ENCODE measurements around the gene KCNQ1. TPM values are rescaled to one million over a fixed set of nuclear protein-coding genes. Genes with fewer than 3 reads are reported as not detected.

Gene KCNQ1
- total RNA-seq, 5 donors from 2014 or later (not counting 1 experiment from before 2014, with no cell fraction given), result 20.9 to 32.9 (median 24.0) TPM

DNA sequence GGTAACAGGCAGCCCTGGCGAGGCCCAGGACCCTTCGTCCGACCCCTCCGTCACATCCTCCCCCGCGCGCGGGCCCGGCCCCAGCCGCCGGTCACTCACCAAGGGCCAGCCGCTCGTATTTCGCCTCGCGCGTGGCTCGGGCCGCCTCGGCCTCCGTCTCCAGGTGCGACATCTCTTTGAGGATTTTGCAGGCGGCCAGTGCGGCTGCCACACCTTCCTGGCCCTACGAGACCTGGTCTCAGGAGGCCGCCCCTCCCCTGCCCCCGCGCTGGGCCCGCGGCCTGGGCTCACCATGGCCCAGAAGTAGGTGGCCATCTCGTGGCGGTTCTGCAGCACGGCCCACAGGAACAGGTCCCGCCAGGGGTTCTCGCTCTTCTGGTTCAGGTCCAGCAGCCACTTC, 30.2 kb upstream of the KCNQ1 start:
- Histone ChIP-seq H3K27ac (ENCODE audit: low read length) (no peak overlapping the region), H3K27me3 (replicated peaks in 1 of 2; ENCODE audit: control insufficient read depth in 2 of 2, extremely low read depth in 1 of 2, insufficient read depth in 2 of 2, low read length in 1 of 2) (peaks cover 0 to 4% of the 10 kb centered on the region in 2 experiments), H3K4me3 (ENCODE audit: control insufficient read depth in 1 of 2, extremely low read depth in 1 of 2, low read length in 1 of 2) (no peak overlapping the region), H3K4me1 (ENCODE audit: control insufficient read depth in 1 of 2, extremely low read depth in 1 of 2, insufficient read depth in 2 of 2, low read length in 2 of 2) (peaks cover 0 to 3% of the 10 kb centered on the region in 2 experiments), H3K9me3 (no peaks in the 10 kb centered on the region), H3K36me3 (ENCODE audit: control insufficient read depth in 2 of 2, extremely low read depth in 1 of 2, insufficient read depth in 1 of 2, low read length in 1 of 2) (no peaks in the 10 kb centered on the region)
- WGBS (ENCODE audit: insufficient coverage), result 87% methylated on average over 32 of the region's 35 CpGs
- no peak for DNase-seq
- POLR2A ChIA-PET, result no interaction called here
- Mint-ChIP-seq H3K4me1 (peaks cover 0 to under 1% (median 0%) of the 10 kb centered on the region in 3 donors), H3K9me3 (no peaks in the 10 kb centered on the region), H3K4me3 (no peak overlapping the region), H3K27me3 (no peaks in the 10 kb centered on the region), H3K27ac (no peak overlapping the region), H3K36me3 (no peaks in the 10 kb centered on the region)
- ATAC-seq (replicated peaks in 1 of 4), result no peak
- CTCF ChIA-PET, result no interaction called here

DNA sequence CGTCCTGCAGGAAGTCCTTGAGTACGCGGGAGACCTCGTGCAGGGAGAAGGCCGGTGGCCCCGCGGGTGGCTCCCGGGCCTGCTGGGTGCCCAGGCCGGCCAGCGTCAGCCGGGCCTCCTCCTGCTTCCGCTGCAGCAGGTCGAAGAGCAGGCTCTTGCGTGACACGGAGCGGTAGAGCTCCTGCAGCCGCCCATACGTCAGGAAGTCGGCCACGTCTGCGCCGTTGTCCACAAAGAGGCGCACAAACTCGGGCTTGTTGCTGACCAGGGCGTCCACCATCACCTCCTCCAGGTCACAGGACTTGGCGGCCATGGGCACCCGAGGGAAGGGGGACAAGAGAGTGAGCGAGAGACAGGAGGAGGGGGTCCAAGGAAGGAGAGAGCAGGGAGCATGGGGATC, 29.6 kb upstream of the KCNQ1 start:
- no peaks in the 10 kb centered on the region for H3K9me3 Mint-ChIP-seq
- Histone ChIP-seq H3K36me3 (ENCODE audit: control insufficient read depth in 2 of 2, extremely low read depth in 1 of 2, insufficient read depth in 1 of 2, low read length in 1 of 2) (no peaks in the 10 kb centered on the region), H3K4me1 (ENCODE audit: control insufficient read depth in 1 of 2, extremely low read depth in 1 of 2, insufficient read depth in 2 of 2, low read length in 2 of 2) (peaks cover 0 to 9% of the 10 kb centered on the region in 2 experiments), H3K27me3 (replicated peaks in 1 of 2; ENCODE audit: control insufficient read depth in 2 of 2, extremely low read depth in 1 of 2, insufficient read depth in 2 of 2, low read length in 1 of 2) (peaks cover 0 to 4% of the 10 kb centered on the region in 2 experiments), H3K4me3 (ENCODE audit: control insufficient read depth in 1 of 2, extremely low read depth in 1 of 2, low read length in 1 of 2) (no peak overlapping the region), H3K27ac (ENCODE audit: low read length) (no peak overlapping the region), H3K9me3 (no peaks in the 10 kb centered on the region)
- ATAC-seq (replicated peaks in 1 of 4), result no peak
- no peak overlapping the region for H3K4me3 Mint-ChIP-seq
- H3K36me3 Mint-ChIP-seq, result no peaks in the 10 kb centered on the region
- H3K27me3 Mint-ChIP-seq, result no peaks in the 10 kb centered on the region
- H3K4me1 Mint-ChIP-seq, result peaks cover 0 to 2% (median 2%) of the 10 kb centered on the region in 3 donors
- H3K27ac Mint-ChIP-seq, result no peak overlapping the region
- DNase-seq, result no peak
- ChIA-PET POLR2A (no interaction called here), CTCF (interaction anchor here in 1 of 2 donors (1.1 kb wide), 1 partner anchor 229 kb away, joined by 3 read pairs; no protein-coding TSS in a partner anchor)
- WGBS (ENCODE audit: insufficient coverage), result 91% methylated on average over 16 of the region's 28 CpGs

DNA sequence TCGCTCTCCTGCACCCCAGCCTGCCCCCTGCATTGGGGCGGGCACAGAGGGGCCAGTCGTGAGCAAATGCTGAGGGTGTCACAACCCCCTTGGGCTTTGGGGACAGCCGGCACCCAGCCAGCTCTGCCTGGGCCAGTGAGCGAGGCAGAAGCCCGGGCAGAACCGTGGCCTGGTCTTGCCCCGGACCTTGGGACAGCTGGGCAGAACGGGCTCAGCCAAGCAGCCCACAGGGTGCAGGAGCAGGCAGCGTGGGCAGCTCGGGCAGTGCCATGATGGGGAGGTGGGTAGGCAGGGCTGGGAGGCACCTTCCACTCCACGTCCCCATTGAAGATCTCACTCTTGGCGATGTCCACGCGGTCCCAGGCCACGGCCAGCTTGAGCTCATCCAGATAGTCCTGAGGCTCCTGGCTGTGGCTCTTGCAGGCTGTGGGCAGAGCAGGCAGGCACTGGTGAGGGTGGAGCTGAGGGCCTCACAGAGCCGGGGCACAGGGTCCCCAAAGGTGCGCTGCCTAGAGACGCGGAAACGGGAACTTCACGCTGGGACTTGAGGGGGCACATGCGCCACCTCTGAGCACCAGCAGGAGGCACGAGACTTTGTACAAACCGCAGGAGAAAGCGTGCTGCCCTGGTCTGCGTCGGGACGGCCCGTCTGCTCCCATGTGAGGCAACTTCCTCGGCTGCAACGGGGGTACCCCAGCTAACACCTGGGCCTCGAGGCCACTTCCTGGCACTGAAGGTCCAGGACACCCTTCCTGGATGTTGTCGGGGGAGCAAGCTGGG, 29.0 kb upstream of the KCNQ1 start:
- WGBS (ENCODE audit: insufficient coverage), result 78% methylated on average over 34 of the region's 34 CpGs
- H3K4me3 Mint-ChIP-seq, result no peak overlapping the region
- H3K27ac Mint-ChIP-seq, result no peak overlapping the region
- no peak overlapping the region for H3K27ac ChIP-seq (ENCODE audit: low read length)
- H3K27me3 ChIP-seq (replicated peaks in 1 of 2; ENCODE audit: control insufficient read depth in 2 of 2, extremely low read depth in 1 of 2, insufficient read depth in 2 of 2, low read length in 1 of 2), result peaks cover 0 to 10% of the 10 kb centered on the region in 2 experiments
- CTCF ChIA-PET, result interaction anchor here in 1 of 2 donors (1.1 kb wide), 1 partner anchor 229 kb away, joined by 3 read pairs; no protein-coding TSS in a partner anchor
- no peaks in the 10 kb centered on the region for H3K9me3 ChIP-seq
- ATAC-seq (replicated peaks in 1 of 4), result no peak
- H3K36me3 Mint-ChIP-seq, result no peaks in the 10 kb centered on the region
- POLR2A ChIA-PET, result no interaction called here
- H3K4me3 ChIP-seq (ENCODE audit: control insufficient read depth in 1 of 2, extremely low read depth in 1 of 2, low read length in 1 of 2), result no peak overlapping the region
- DNase-seq, result no peak
- no peaks in the 10 kb centered on the region for H3K36me3 ChIP-seq (ENCODE audit: control insufficient read depth in 2 of 2, extremely low read depth in 1 of 2, insufficient read depth in 1 of 2, low read length in 1 of 2)
- no peaks in the 10 kb centered on the region for H3K27me3 Mint-ChIP-seq
- H3K9me3 Mint-ChIP-seq, result no peaks in the 10 kb centered on the region
- H3K4me1 Mint-ChIP-seq, result peaks cover 0 to 4% (median 4%) of the 10 kb centered on the region in 3 donors
- H3K4me1 ChIP-seq (ENCODE audit: control insufficient read depth in 1 of 2, extremely low read depth in 1 of 2, insufficient read depth in 2 of 2, low read length in 2 of 2), result peaks cover 0 to 15% of the 10 kb centered on the region in 2 experiments

DNA sequence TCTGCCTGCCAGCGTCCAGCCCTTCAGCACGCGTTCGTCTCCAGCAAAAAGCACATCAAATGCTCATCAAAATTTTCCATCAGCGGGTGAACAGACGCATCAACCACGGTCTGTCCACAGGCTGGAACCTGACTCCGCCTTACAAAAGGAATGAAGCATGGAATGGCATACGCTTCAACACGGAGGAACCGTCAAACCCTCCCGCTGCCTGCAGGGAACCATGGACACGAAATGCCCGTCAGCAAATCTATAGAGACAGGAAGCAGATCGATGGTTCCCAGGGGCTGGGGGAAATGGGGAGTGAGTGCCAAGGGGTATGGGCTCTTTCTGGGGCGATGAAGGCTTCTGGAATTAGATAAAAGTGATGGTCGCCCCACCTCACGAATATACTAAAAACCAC, 28.0 kb upstream of the KCNQ1 start:
- POLR2A ChIA-PET, result interaction anchor here in 1 of 2 donors (0.6 kb wide), 1 partner anchor 111 kb away, joined by 3 read pairs; no protein-coding TSS in a partner anchor

DNA sequence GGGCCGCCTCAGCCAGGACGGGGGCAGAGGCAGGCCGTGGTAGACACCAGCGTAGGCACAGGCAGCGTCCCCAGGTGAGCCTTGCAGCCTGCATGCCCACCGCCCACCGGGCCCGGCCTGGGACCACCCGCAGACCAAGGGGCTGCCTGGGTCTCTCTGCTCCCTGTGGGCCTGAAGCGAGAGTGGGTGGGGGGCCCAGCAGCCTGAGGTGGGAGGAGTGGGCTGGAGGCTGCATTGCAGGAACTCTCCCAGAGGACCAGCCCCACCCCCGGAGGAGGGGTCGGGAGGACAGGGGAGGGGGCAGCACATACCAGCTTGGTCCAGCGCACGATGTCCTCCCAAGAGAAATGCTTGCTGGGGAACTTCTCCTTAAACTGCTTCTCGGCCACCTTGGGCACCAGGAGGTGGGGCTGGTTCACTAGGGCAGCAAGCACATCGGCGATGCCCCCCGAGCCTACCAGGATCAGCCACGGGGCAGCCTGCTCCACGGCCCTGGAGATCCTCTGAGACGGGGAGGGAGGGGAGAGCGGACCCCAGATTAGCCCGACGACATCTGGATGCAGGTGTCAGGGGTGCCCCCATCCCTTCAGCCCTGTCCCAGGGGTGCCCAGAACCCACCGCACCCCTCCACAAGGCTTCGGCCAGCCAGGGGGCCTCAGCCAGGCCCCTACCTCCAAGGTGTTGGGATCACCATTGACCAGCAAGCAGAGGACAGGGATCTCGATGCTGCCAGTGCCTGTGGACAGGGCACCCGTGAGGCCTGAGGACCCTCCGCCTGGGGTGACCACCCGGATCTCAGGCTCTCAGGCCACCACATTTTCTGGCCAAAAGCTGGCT, 26.7 kb upstream of the KCNQ1 start:
- Mint-ChIP-seq H3K27me3 (no peaks in the 10 kb centered on the region), H3K9me3 (no peaks in the 10 kb centered on the region), H3K27ac (no peak overlapping the region), H3K4me3 (no peak overlapping the region), H3K36me3 (no peaks in the 10 kb centered on the region), H3K4me1 (peaks cover 0 to 4% (median 4%) of the 10 kb centered on the region in 3 donors)
- ATAC-seq (replicated peaks in 1 of 4) (no peak), DNase-seq (no peak)
- H3K27ac ChIP-seq (ENCODE audit: low read length), result no peak overlapping the region
- no peaks in the 10 kb centered on the region for H3K36me3 ChIP-seq (ENCODE audit: control insufficient read depth in 2 of 2, extremely low read depth in 1 of 2, insufficient read depth in 1 of 2, low read length in 1 of 2)
- ChIA-PET CTCF (interaction anchor here (0.7 to 3.6 kb wide), 3 partner anchors 20 to 232 kb away, joined by 3 to 16 read pairs (median 3); no protein-coding TSS in a partner anchor), POLR2A (no interaction called here)
- WGBS (ENCODE audit: insufficient coverage), result 83% methylated on average over 23 of the region's 30 CpGs
- peaks cover 0 to 22% of the 10 kb centered on the region in 2 experiments for H3K27me3 ChIP-seq (replicated peaks in 1 of 2; ENCODE audit: control insufficient read depth in 2 of 2, extremely low read depth in 1 of 2, insufficient read depth in 2 of 2, low read length in 1 of 2)
- no peaks in the 10 kb centered on the region for H3K9me3 ChIP-seq
- H3K4me3 ChIP-seq (ENCODE audit: control insufficient read depth in 1 of 2, extremely low read depth in 1 of 2, low read length in 1 of 2), result no peak overlapping the region
- H3K4me1 ChIP-seq (ENCODE audit: control insufficient read depth in 1 of 2, extremely low read depth in 1 of 2, insufficient read depth in 2 of 2, low read length in 2 of 2), result peaks cover 0 to 17% of the 10 kb centered on the region in 2 experiments

More for the DNA sequence above, 28.0 kb upstream of the KCNQ1 start:
- Histone ChIP-seq H3K27me3 (replicated peaks in 1 of 2; ENCODE audit: control insufficient read depth in 2 of 2, extremely low read depth in 1 of 2, insufficient read depth in 2 of 2, low read length in 1 of 2) (peaks cover 0 to 19% of the 10 kb centered on the region in 2 experiments), H3K36me3 (ENCODE audit: control insufficient read depth in 2 of 2, extremely low read depth in 1 of 2, insufficient read depth in 1 of 2, low read length in 1 of 2) (no peaks in the 10 kb centered on the region), H3K4me3 (ENCODE audit: control insufficient read depth in 1 of 2, extremely low read depth in 1 of 2, low read length in 1 of 2) (no peak overlapping the region), H3K27ac (ENCODE audit: low read length) (no peak overlapping the region), H3K9me3 (no peaks in the 10 kb centered on the region), H3K4me1 (ENCODE audit: control insufficient read depth in 1 of 2, extremely low read depth in 1 of 2, insufficient read depth in 2 of 2, low read length in 2 of 2) (peaks cover 0 to 17% of the 10 kb centered on the region in 2 experiments)
- WGBS (ENCODE audit: insufficient coverage), result 96% methylated on average over 12 of the region's 18 CpGs
- no peaks in the 10 kb centered on the region for H3K9me3 Mint-ChIP-seq
- no peaks in the 10 kb centered on the region for H3K36me3 Mint-ChIP-seq
- CTCF ChIA-PET, result no interaction called here
- no peak overlapping the region for H3K27ac Mint-ChIP-seq
- no peak for ATAC-seq (replicated peaks in 1 of 4)
- no peaks in the 10 kb centered on the region for H3K27me3 Mint-ChIP-seq
- H3K4me3 Mint-ChIP-seq, result no peak overlapping the region
- peaks cover 0 to 4% (median 4%) of the 10 kb centered on the region in 3 donors for H3K4me1 Mint-ChIP-seq
- DNase-seq, result no peak

DNA sequence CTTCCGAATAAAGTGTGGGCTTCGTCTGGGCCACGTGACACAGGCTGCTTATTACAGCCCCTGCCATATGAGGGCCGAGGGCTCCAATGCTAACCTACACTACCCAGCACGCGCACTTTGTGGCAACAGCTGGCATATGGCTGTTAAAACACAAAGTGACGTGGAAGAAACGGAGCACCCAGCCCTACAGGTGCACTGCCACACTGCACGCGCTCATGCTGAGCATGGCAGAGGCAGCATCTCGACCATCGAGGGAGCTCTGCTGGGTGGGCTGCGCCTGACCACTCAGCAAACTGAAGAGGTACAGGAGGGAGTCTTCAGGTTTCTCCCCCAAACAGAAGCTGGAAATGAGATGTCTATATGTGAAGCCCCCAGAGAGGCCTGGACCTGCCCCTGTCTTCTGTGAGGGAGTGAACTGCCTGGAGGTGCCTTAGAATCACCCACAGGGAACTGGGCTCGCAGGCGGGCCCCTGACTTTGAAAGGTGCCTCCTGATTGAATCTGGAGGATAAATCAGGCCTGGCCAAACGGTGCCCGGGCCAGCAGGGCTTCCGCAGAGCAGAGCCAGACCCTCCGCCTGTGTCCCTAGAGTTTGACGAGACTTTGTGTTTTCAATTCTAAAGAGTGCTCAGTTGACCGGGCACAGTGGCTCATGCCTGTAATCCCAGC, 26.0 kb upstream of the KCNQ1 start:
- H3K4me1 Mint-ChIP-seq, result peaks cover 0 to 4% (median 4%) of the 10 kb centered on the region in 3 donors
- no peaks in the 10 kb centered on the region for H3K36me3 Mint-ChIP-seq
- WGBS (ENCODE audit: insufficient coverage), result 66% methylated on average over 20 of the region's 21 CpGs
- H3K27ac Mint-ChIP-seq, result no peak overlapping the region
- Histone ChIP-seq H3K36me3 (ENCODE audit: control insufficient read depth in 2 of 2, extremely low read depth in 1 of 2, insufficient read depth in 1 of 2, low read length in 1 of 2) (no peaks in the 10 kb centered on the region), H3K4me3 (ENCODE audit: control insufficient read depth in 1 of 2, extremely low read depth in 1 of 2, low read length in 1 of 2) (no peak overlapping the region), H3K27ac (ENCODE audit: low read length) (no peak overlapping the region), H3K27me3 (replicated peaks in 1 of 2; ENCODE audit: control insufficient read depth in 2 of 2, extremely low read depth in 1 of 2, insufficient read depth in 2 of 2, low read length in 1 of 2) (peaks cover 0 to 27% of the 10 kb centered on the region in 2 experiments), H3K9me3 (no peaks in the 10 kb centered on the region), H3K4me1 (ENCODE audit: control insufficient read depth in 1 of 2, extremely low read depth in 1 of 2, insufficient read depth in 2 of 2, low read length in 2 of 2) (peaks cover 0 to 17% of the 10 kb centered on the region in 2 experiments)
- H3K4me3 Mint-ChIP-seq, result no peak overlapping the region
- ATAC-seq (replicated peaks in 1 of 4) (no peak), DNase-seq (no peak)
- H3K27me3 Mint-ChIP-seq, result no peaks in the 10 kb centered on the region
- no peaks in the 10 kb centered on the region for H3K9me3 Mint-ChIP-seq
- POLR2A ChIA-PET, result no interaction called here
- CTCF ChIA-PET, result interaction anchor here (0.6 to 3.9 kb wide), 7 partner anchors 17 to 859 kb away, joined by 3 to 42 read pairs (median 7); partner anchors contain the start of gene TSSC4 (in 1 of the 2)

Data from T-cell (primary cell).